Measurements from ENCODE around the gene ERVK3-1. TPM values are rescaled to one million over a fixed set of nuclear protein-coding genes. Genes with fewer than 3 reads are reported as not detected.
A peak's percentile ranks its signal among the peaks of the same experiment; 100 is the strongest.
"Not testable (repeated sequence)": the region's sequence is repeated elsewhere in the genome, so short reads cannot be mapped to it uniquely, and the experiment has no call there.

ERVK3-1 gene
- total RNA-seq, 2 donors from 2014 or later = 58.4 to 89.0 TPM

- peak overlapping the region; percentile 96 for H3K27ac Mint-ChIP-seq
- H3K9me3 Mint-ChIP-seq = no peaks in the 10 kb centered on the region
- peak; percentile 74 for DNase-seq (ENCODE audit: low spot score)
- H3K36me3 Mint-ChIP-seq = peaks cover 35% of the 10 kb centered on the region
- H3K4me3 Mint-ChIP-seq = peak overlapping the region; percentile 95
- no peaks in the 10 kb centered on the region for H3K27me3 Mint-ChIP-seq
- peaks cover 25 to 39% of the 10 kb centered on the region in 2 donors for H3K4me1 Mint-ChIP-seq (ENCODE audit: low read depth in 2 of 2)
- ATAC-seq = peak; percentile 37 to 48
These were observed 25.9 kb upstream of the ERVK3-1 start for GRCh38 chr19:58279042-58279924.

GRCh38 chr19:58279925-58280316 lies 25.3 kb upstream of the ERVK3-1 start:
- Mint-ChIP-seq H3K36me3 (peaks cover 29% of the 10 kb centered on the region), H3K9me3 (no peaks in the 10 kb centered on the region), H3K27ac (peak overlapping the region; percentile 96), H3K27me3 (no peaks in the 10 kb centered on the region), H3K4me1 (ENCODE audit: low read depth in 2 of 2) (peaks cover 25 to 39% of the 10 kb centered on the region in 2 donors), H3K4me3 (peak overlapping the region; percentile 95)
- ATAC-seq = no peak
- no peak for DNase-seq (ENCODE audit: low spot score)

GRCh38 chr19:58284199-58284598 lies 21.0 kb upstream of the ERVK3-1 start:
- Mint-ChIP-seq H3K27me3 (no peaks in the 10 kb centered on the region), H3K4me3 (no peak overlapping the region), H3K27ac (no peak overlapping the region), H3K9me3 (no peaks in the 10 kb centered on the region), H3K36me3 (peaks cover 39% of the 10 kb centered on the region), H3K4me1 (ENCODE audit: low read depth in 2 of 2) (peaks cover 16 to 22% of the 10 kb centered on the region in 2 donors)
- ATAC-seq = no peak
- no peak for DNase-seq (ENCODE audit: low spot score)

GRCh38 chr19:58291943-58292342 lies 13.2 kb upstream of the ERVK3-1 start:
- ATAC-seq (no peak), DNase-seq (ENCODE audit: low spot score) (no peak)
- Mint-ChIP-seq H3K9me3 (no peaks in the 10 kb centered on the region), H3K27ac (no peak overlapping the region), H3K4me3 (no peak overlapping the region), H3K36me3 (peaks cover 54% of the 10 kb centered on the region), H3K4me1 (ENCODE audit: low read depth in 2 of 2) (peaks cover 0 to 5% of the 10 kb centered on the region in 2 donors), H3K27me3 (no peaks in the 10 kb centered on the region)

GRCh38 chr19:58294743-58295374 lies 10.3 kb upstream of the ERVK3-1 start:
- DNase-seq (ENCODE audit: low spot score) = no peak
- Mint-ChIP-seq H3K9me3 (no peaks in the 10 kb centered on the region), H3K4me1 (ENCODE audit: low read depth in 2 of 2) (peaks cover 0 to 8% of the 10 kb centered on the region in 2 donors), H3K4me3 (no peak overlapping the region), H3K27ac (no peak overlapping the region), H3K27me3 (no peaks in the 10 kb centered on the region), H3K36me3 (peaks cover 48% of the 10 kb centered on the region)
- no peak for ATAC-seq

- peaks cover 0 to 10% of the 10 kb centered on the region in 2 donors for H3K4me1 Mint-ChIP-seq (ENCODE audit: low read depth in 2 of 2)
- no peaks in the 10 kb centered on the region for H3K27me3 Mint-ChIP-seq
- no peak overlapping the region for H3K27ac Mint-ChIP-seq
- DNase-seq (ENCODE audit: low spot score) (no peak), ATAC-seq (no peak)
- H3K4me3 Mint-ChIP-seq = no peak overlapping the region
- H3K36me3 Mint-ChIP-seq = peaks cover 51% of the 10 kb centered on the region
- H3K9me3 Mint-ChIP-seq = no peaks in the 10 kb centered on the region
These were observed 9.1 kb upstream of the ERVK3-1 start for GRCh38 chr19:58296104-58296503.

GRCh38 chr19:58300620-58301019 lies 4.6 kb upstream of the ERVK3-1 start:
- H3K36me3 Mint-ChIP-seq = peaks cover 22% of the 10 kb centered on the region
- peaks cover 13 to 18% of the 10 kb centered on the region in 2 donors for H3K4me1 Mint-ChIP-seq (ENCODE audit: low read depth in 2 of 2)
- no peak overlapping the region for H3K27ac Mint-ChIP-seq
- no peaks in the 10 kb centered on the region for H3K27me3 Mint-ChIP-seq
- H3K4me3 Mint-ChIP-seq = no peak overlapping the region
- H3K9me3 Mint-ChIP-seq = no peaks in the 10 kb centered on the region
- ATAC-seq (no peak), DNase-seq (ENCODE audit: low spot score) (no peak)

- DNase-seq (ENCODE audit: low spot score) = no peak
- Mint-ChIP-seq H3K27me3 (no peaks in the 10 kb centered on the region), H3K4me1 (ENCODE audit: low read depth in 2 of 2) (peaks cover 29 to 38% of the 10 kb centered on the region in 2 donors), H3K36me3 (peaks cover 42% of the 10 kb centered on the region), H3K9me3 (no peaks in the 10 kb centered on the region), H3K27ac (peak overlapping the region; percentile 97 to 98), H3K4me3 (peak overlapping the region; percentile 99)
- ATAC-seq = no peak
These were observed 922 bp upstream of the ERVK3-1 start for GRCh38 chr19:58304255-58304654.

- Mint-ChIP-seq H3K27me3 (no peaks in the 10 kb centered on the region), H3K4me1 (ENCODE audit: low read depth in 2 of 2) (peaks cover 29 to 41% of the 10 kb centered on the region in 2 donors), H3K27ac (peak overlapping the region; percentile 97 to 98), H3K36me3 (peaks cover 46% of the 10 kb centered on the region), H3K4me3 (peak overlapping the region; percentile 99), H3K9me3 (no peaks in the 10 kb centered on the region)
- DNase-seq (ENCODE audit: low spot score) = no peak
- ATAC-seq = no peak
These were observed 471 bp upstream of the ERVK3-1 start for GRCh38 chr19:58304748-58305064.

GRCh38 chr19:58305932-58306323 lies 751 bp downstream of the ERVK3-1 start:
- peak overlapping the region; percentile 99 for H3K4me3 Mint-ChIP-seq
- DNase-seq (ENCODE audit: low spot score) (no peak), ATAC-seq (no peak)
- peaks cover 29 to 43% of the 10 kb centered on the region in 2 donors for H3K4me1 Mint-ChIP-seq (ENCODE audit: low read depth in 2 of 2)
- no peaks in the 10 kb centered on the region for H3K27me3 Mint-ChIP-seq
- H3K27ac Mint-ChIP-seq = peak overlapping the region; percentile 97 to 98
- H3K36me3 Mint-ChIP-seq = peaks cover 49% of the 10 kb centered on the region
- H3K9me3 Mint-ChIP-seq = no peaks in the 10 kb centered on the region

GRCh38 chr19:58307736-58308135 lies 2.6 kb downstream of the ERVK3-1 start:
- Mint-ChIP-seq H3K4me1 (ENCODE audit: low read depth in 2 of 2) (peaks cover 33 to 47% of the 10 kb centered on the region in 2 donors), H3K27me3 (no peaks in the 10 kb centered on the region), H3K27ac (no peak overlapping the region), H3K9me3 (no peaks in the 10 kb centered on the region), H3K4me3 (no peak overlapping the region), H3K36me3 (peaks cover 64% of the 10 kb centered on the region)
- ATAC-seq (no peak), DNase-seq (ENCODE audit: low spot score) (no peak)

GRCh38 chr19:58310685-58311084 lies 5.5 kb downstream of the ERVK3-1 start:
- not testable (repeated sequence) for H3K9me3 Mint-ChIP-seq; DNase-seq (ENCODE audit: low spot score); H3K27ac Mint-ChIP-seq; H3K4me3 Mint-ChIP-seq; ATAC-seq; H3K27me3 Mint-ChIP-seq
- H3K36me3 Mint-ChIP-seq = peaks cover 73% of the 10 kb centered on the region
- H3K4me1 Mint-ChIP-seq (ENCODE audit: low read depth in 2 of 2) = peaks cover 20 to 40% of the 10 kb centered on the region in 2 donors

- Mint-ChIP-seq H3K36me3 (peaks cover 66% of the 10 kb centered on the region), H3K9me3 (no peaks in the 10 kb centered on the region), H3K4me1 (ENCODE audit: low read depth in 2 of 2) (peaks cover 13 to 34% of the 10 kb centered on the region in 2 donors), H3K4me3 (no peak overlapping the region), H3K27ac (no peak overlapping the region), H3K27me3 (no peaks in the 10 kb centered on the region)
- no peak for DNase-seq (ENCODE audit: low spot score)
- no peak for ATAC-seq
These were observed 6.2 kb downstream of the ERVK3-1 start for GRCh38 chr19:58311345-58311865.

- no peak for DNase-seq (ENCODE audit: low spot score)
- H3K4me1 Mint-ChIP-seq (ENCODE audit: low read depth in 2 of 2) = peaks cover 4 to 9% of the 10 kb centered on the region in 2 donors
- H3K9me3 Mint-ChIP-seq = no peaks in the 10 kb centered on the region
- peaks cover 34% of the 10 kb centered on the region for H3K36me3 Mint-ChIP-seq
- H3K27me3 Mint-ChIP-seq = no peaks in the 10 kb centered on the region
- no peak overlapping the region for H3K4me3 Mint-ChIP-seq
- no peak for ATAC-seq
- no peak overlapping the region for H3K27ac Mint-ChIP-seq
These were observed 10.4 kb downstream of the ERVK3-1 start for GRCh38 chr19:58315580-58315979.

Data from natural killer cell treated with Interleukin-12 subunit alpha and Interleukin-12 subunit beta and Interleukin-15 and Interleukin-18, amount 100 ng/mL, for 72 hours (primary cell).